MCF 10A (cell line): Measurements from ENCODE around the gene LBHD2. TPM values are rescaled to one million over a fixed set of nuclear protein-coding genes. Genes with fewer than 3 reads are reported as not detected.

Source experiments
- BruUV-seq: library from RNA; stranded (reverse); fragments of 400-500 nt; replicated peaks from 2 replicates; lab custom pipeline; 2021; lab: Mats Ljungman, UMichigan
- CTCF ChIA-PET: fragments of 300-600 bp; sonication (Branson Sonifier 250); formaldehyde crosslinking; extraction: SDS; loops from one replicate; lab custom pipeline; 2021; ENCODE audit warnings: antibody characterized with exemption, inconsistent platforms; lab: Yijun Ruan, JAX
- POLR2A ChIA-PET: fragments of 300-600, 350-650 bp; sonication (Branson Sonifier 250); formaldehyde crosslinking; extraction: SDS; loops from one replicate; lab custom pipeline; 2020; ENCODE audit warnings: antibody characterized with exemption, inconsistent platforms; lab: Yijun Ruan, JAX
- DNase-seq: peaks from one replicate; pipeline ENCODE4 v3.0.0-alpha.2; 2018; ENCODE audit not compliant: unreplicated experiment
- H3K27ac Mint-ChIP-seq: one replicate; pipeline ENCODE4 v1.8.0; 2022; ENCODE audit warnings: mild to moderate bottlenecking, low read depth, mixed read lengths; ENCODE audit not compliant: unreplicated experiment
- H3K27me3 Mint-ChIP-seq: one replicate; pipeline ENCODE4 v1.8.0; 2022; ENCODE audit warnings: mixed read lengths; ENCODE audit not compliant: insufficient read depth, unreplicated experiment
- H3K36me3 Mint-ChIP-seq: one replicate; pipeline ENCODE4 v1.8.0; 2022; ENCODE audit warnings: mild to moderate bottlenecking, moderate library complexity, mixed read lengths; ENCODE audit not compliant: insufficient read depth, unreplicated experiment
- H3K4me1 Mint-ChIP-seq: one replicate; pipeline ENCODE4 v1.8.0; 2022; ENCODE audit warnings: mixed read lengths; ENCODE audit not compliant: insufficient read depth, unreplicated experiment
- H3K4me3 Mint-ChIP-seq: one replicate; pipeline ENCODE4 v1.8.0; 2022; ENCODE audit warnings: mild to moderate bottlenecking, moderate library complexity, mixed read lengths; ENCODE audit not compliant: unreplicated experiment
- H3K9me3 Mint-ChIP-seq: one replicate; pipeline ENCODE4 v1.8.0; 2022; ENCODE audit warnings: mixed read lengths; ENCODE audit not compliant: unreplicated experiment
- intact Hi-C: fragments of 100-400 bp; cut with micrococcal nuclease; formaldehyde crosslinking; loops from 2 replicates; pipeline ENCODE4 v1.14.1; 2022
- total RNA-seq: library from RNA; stranded (reverse); gene quantifications from 2 replicates; pipeline ENCODE4 v1.2.3, GENCODE V29; 2022
- TF ChIP-seq, protein P1 (sequence below): fragments of 200-600 bp; IDR thresholded peaks from one replicate; pipeline ENCODE4 v1.8.0; 2022; ENCODE audit warnings: antibody characterized with exemption, mild to moderate bottlenecking; ENCODE audit not compliant: unreplicated experiment

Gene LBHD2
- total RNA-seq, 1 experiment from 2014 or later, result not detected

DNA sequence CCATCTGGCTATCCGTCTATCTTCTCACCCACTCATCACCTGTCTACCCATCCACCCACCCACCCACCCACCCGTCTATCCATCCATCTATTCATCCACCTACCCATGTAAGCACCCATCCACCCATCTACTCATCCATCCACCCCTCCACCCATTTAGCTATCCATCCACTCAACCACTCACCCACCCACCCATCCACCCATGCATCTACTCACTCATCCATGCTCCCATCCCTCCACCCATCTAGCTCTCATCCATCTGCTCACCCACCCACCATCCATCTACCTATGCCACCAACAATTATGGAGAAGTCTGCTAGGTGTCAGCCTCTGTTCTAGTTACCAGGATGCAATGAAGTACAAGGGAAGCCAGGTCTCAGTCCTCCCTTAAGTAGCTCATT lies 50.4 kb downstream of the LBHD2 start:
- no peak for DNase-seq
- BruUV-seq, result no TSS peak
- ChIA-PET POLR2A (no interaction called here), CTCF (interaction anchor here (1.4 to 1.5 kb wide), 2 partner anchors 29 to 158 kb away, joined by 3 to 6 read pairs; no protein-coding TSS in a partner anchor)
- Mint-ChIP-seq H3K27ac (no peak overlapping the region), H3K4me1 (peaks cover 28% of the 10 kb centered on the region), H3K27me3 (no peaks in the 10 kb centered on the region), H3K36me3 (peaks cover 11% of the 10 kb centered on the region), H3K9me3 (no peaks in the 10 kb centered on the region), H3K4me3 (no peak overlapping the region)
- TF ChIP-seq, protein P1, sequence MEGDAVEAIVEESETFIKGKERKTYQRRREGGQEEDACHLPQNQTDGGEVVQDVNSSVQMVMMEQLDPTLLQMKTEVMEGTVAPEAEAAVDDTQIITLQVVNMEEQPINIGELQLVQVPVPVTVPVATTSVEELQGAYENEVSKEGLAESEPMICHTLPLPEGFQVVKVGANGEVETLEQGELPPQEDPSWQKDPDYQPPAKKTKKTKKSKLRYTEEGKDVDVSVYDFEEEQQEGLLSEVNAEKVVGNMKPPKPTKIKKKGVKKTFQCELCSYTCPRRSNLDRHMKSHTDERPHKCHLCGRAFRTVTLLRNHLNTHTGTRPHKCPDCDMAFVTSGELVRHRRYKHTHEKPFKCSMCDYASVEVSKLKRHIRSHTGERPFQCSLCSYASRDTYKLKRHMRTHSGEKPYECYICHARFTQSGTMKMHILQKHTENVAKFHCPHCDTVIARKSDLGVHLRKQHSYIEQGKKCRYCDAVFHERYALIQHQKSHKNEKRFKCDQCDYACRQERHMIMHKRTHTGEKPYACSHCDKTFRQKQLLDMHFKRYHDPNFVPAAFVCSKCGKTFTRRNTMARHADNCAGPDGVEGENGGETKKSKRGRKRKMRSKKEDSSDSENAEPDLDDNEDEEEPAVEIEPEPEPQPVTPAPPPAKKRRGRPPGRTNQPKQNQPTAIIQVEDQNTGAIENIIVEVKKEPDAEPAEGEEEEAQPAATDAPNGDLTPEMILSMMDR, result no peak
- intact Hi-C loops, result no loop called here

DNA sequence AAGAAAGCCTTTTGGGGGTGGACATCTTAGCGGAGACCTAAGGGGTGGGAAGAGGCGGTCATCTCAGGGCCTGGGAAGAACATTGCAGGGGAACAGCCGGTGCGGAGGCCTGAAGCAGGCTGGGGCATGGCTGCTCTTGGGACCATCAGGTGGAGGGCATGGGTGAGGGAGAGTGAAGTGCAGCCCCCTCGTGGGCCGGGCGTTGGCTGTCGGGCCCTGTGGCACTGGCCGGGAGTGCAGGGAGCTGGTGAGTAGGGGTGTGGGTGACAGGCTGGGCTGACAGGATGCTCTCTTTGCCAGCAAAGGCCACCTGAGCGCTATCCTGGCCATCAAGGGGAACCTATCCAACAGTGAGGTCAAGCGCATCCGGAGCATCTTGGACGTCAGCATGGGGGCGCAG lies 50.9 kb downstream of the LBHD2 start:
- TF ChIP-seq, protein P1, result no peak
- Mint-ChIP-seq H3K27ac (no peak overlapping the region), H3K27me3 (no peaks in the 10 kb centered on the region), H3K9me3 (no peaks in the 10 kb centered on the region), H3K4me3 (no peak overlapping the region), H3K4me1 (peaks cover 23% of the 10 kb centered on the region), H3K36me3 (peaks cover 11% of the 10 kb centered on the region)
- no peak for DNase-seq
- BruUV-seq, result no TSS peak
- POLR2A ChIA-PET, result no interaction called here
- CTCF ChIA-PET, result interaction anchor here (0.7 to 1.4 kb wide), 3 partner anchors 8 to 158 kb away, joined by 3 to 4 read pairs (median 3); no protein-coding TSS in a partner anchor
- intact Hi-C loops, result no loop called here

DNA sequence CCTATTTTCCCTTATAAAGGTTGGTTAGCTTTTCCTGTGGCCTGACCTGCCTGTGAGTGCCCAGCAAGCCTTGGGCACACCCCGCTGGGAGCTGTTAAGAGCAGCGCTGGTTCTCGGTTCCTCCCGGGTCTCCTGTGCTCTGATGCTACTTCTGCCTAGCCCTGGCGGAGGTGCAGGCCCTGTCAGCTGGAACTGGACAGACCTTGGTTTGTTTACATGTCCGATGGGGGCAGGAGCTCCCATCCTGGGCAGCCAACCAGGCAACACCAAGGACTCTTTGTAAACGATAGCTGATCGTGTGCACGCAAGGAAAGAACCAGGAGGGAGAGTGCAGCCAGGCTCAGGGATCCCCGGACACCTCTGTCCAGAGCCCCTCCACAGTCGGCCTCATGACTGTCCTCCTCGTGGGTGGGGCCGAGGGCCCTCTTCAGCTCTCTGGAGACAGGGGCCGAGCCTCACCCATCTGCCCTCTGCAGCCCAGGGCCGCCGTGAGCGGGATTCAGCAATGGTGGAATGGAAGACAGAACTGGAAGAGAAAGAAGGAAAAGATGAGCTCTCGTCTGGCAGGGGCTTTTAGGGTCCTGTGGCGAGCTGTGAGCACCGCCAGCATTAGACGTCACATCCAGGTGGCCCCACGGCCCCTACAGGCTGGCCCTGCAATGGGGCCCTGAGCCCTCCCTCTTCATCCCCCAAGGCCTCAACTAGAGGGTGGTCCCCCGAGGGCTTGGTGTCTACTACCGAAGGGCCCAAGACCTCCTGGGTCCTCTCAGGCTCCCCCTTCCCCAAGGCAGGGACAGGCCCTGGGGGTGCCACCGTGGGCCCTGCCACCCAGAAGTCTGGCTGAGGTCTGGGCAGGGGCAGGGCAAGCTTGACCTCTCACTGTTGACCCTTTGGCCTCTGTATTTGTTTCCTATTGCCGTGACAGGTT lies 51.6 kb downstream of the LBHD2 start:
- Mint-ChIP-seq H3K36me3 (peaks cover 11% of the 10 kb centered on the region), H3K9me3 (no peaks in the 10 kb centered on the region), H3K27ac (peak overlapping the region; percentile 62), H3K4me1 (peaks cover 24% of the 10 kb centered on the region), H3K4me3 (no peak overlapping the region), H3K27me3 (no peaks in the 10 kb centered on the region)
- intact Hi-C loops, result no loop called here
- no TSS peak for BruUV-seq
- CTCF ChIA-PET, result interaction anchor here (0.6 to 1.3 kb wide), 4 partner anchors 8 to 258 kb away, joined by 3 to 4 read pairs (median 4); no protein-coding TSS in a partner anchor
- DNase-seq, result no peak
- TF ChIP-seq, protein P1, result no peak
- POLR2A ChIA-PET, result interaction anchor here (0.6 to 1.7 kb wide), 2 partner anchors 199 to 250 kb away, joined by 4 read pairs; partner anchors contain the start of gene MARK3
